MCF 10A (cell line): ENCODE results near the gene CD6. TPM values are rescaled to one million over a fixed set of nuclear protein-coding genes. Genes with fewer than 3 reads are reported as not detected.

Experiments
- Bru-seq: library from RNA; stranded (reverse); fragments of 400-500 nt; gene quantifications from one replicate; lab custom pipeline; 2021; lab: Mats Ljungman, UMichigan
- BruChase-seq, 2 experiments: library from RNA; stranded (reverse); fragments of 400-500 nt; gene quantifications; one replicate each; lab custom pipeline; 2021; lab: Mats Ljungman, UMichigan
- BruUV-seq: library from RNA; stranded (reverse); fragments of 400-500 nt; replicated peaks from 2 replicates; lab custom pipeline; 2021; lab: Mats Ljungman, UMichigan
- CTCF ChIA-PET: fragments of 300-600 bp; sonication (Branson Sonifier 250); formaldehyde crosslinking; extraction: SDS; loops from one replicate; lab custom pipeline; 2021; ENCODE audit warnings: antibody characterized with exemption, inconsistent platforms; lab: Yijun Ruan, JAX
- POLR2A ChIA-PET: fragments of 300-600, 350-650 bp; sonication (Branson Sonifier 250); formaldehyde crosslinking; extraction: SDS; loops from one replicate; lab custom pipeline; 2020; ENCODE audit warnings: antibody characterized with exemption, inconsistent platforms; lab: Yijun Ruan, JAX
- DNase-seq: peaks from one replicate; pipeline ENCODE4 v3.0.0-alpha.2; 2018; ENCODE audit not compliant: unreplicated experiment
- H3K27ac Mint-ChIP-seq: one replicate; pipeline ENCODE4 v1.8.0; 2022; ENCODE audit warnings: mild to moderate bottlenecking, low read depth, mixed read lengths; ENCODE audit not compliant: unreplicated experiment
- H3K27me3 Mint-ChIP-seq: one replicate; pipeline ENCODE4 v1.8.0; 2022; ENCODE audit warnings: mixed read lengths; ENCODE audit not compliant: insufficient read depth, unreplicated experiment
- H3K36me3 Mint-ChIP-seq: one replicate; pipeline ENCODE4 v1.8.0; 2022; ENCODE audit warnings: mild to moderate bottlenecking, moderate library complexity, mixed read lengths; ENCODE audit not compliant: insufficient read depth, unreplicated experiment
- H3K4me1 Mint-ChIP-seq: one replicate; pipeline ENCODE4 v1.8.0; 2022; ENCODE audit warnings: mixed read lengths; ENCODE audit not compliant: insufficient read depth, unreplicated experiment
- H3K4me3 Mint-ChIP-seq: one replicate; pipeline ENCODE4 v1.8.0; 2022; ENCODE audit warnings: mild to moderate bottlenecking, moderate library complexity, mixed read lengths; ENCODE audit not compliant: unreplicated experiment
- H3K9me3 Mint-ChIP-seq: one replicate; pipeline ENCODE4 v1.8.0; 2022; ENCODE audit warnings: mixed read lengths; ENCODE audit not compliant: unreplicated experiment
- CTCF ChIP-seq: fragments of 200-600 bp; IDR thresholded peaks from one replicate; pipeline ENCODE4 v1.8.0; 2022; ENCODE audit warnings: antibody characterized with exemption, mild to moderate bottlenecking; ENCODE audit not compliant: unreplicated experiment
- intact Hi-C: fragments of 100-400 bp; cut with micrococcal nuclease; formaldehyde crosslinking; loops from 2 replicates; pipeline ENCODE4 v1.14.1; 2022
- long read RNA-seq: library from polyadenylated mRNA; stranded (forward); transcript quantifications from one replicate; pipeline ENCODE4 v2.0.0, GENCODE V29; 2022
- total RNA-seq: library from RNA; stranded (reverse); gene quantifications from 2 replicates; pipeline ENCODE4 v1.2.3, GENCODE V29; 2022

CD6 gene
- not detected in 2 replicates for total RNA-seq
- percentile 2 among the genes with signal in this experiment for Bru-seq, nascent RNA
- BruChase-seq, experiment 1, labeled RNA remaining after a 6-hour chase: not detected
- not detected for BruChase-seq, experiment 2, labeled RNA remaining after a 2-hour chase
- long read RNA-seq, partial matches to known transcripts: 0 of 1 reads
- long read RNA-seq, other reads (novel, unspliced or antisense): 1 of 1 reads

GRCh38 chr11:60971520-60971919, at the start of gene CD6:
TSS of gene CD6 (plus strand) at chr11:60971680. CDS start at chr11:60971866, 186 bp downstream.
- no peak for TF ChIP-seq CTCF
- Mint-ChIP-seq H3K36me3 (no peaks in the 10 kb centered on the region), H3K9me3 (peaks cover 16% of the 10 kb centered on the region), H3K27ac (no peak within 1 kb of the TSS), H3K4me3 (no peak within 1 kb of the TSS), H3K4me1 (no peaks in the 10 kb centered on the region), H3K27me3 (no peaks in the 10 kb centered on the region)
- ChIA-PET CTCF (interaction anchor here (0.5 to 1.2 kb wide), 7 partner anchors 9 to 695 kb away, joined by 3 to 5 read pairs (median 4); no protein-coding TSS in a partner anchor), POLR2A (no interaction called here)
- DNase-seq: no peak
- no TSS peak for BruUV-seq
- intact Hi-C loops: no loop called here

GRCh38 chr11:60921777-60922335, 49.6 kb upstream of the CD6 start:
- ChIA-PET POLR2A (interaction anchor here (1.1 kb wide), 1 partner anchor 8 kb away, joined by 7 read pairs; no protein-coding TSS in a partner anchor), CTCF (no interaction called here)
- Mint-ChIP-seq H3K4me3 (no peak overlapping the region), H3K27ac (no peak overlapping the region), H3K36me3 (peaks cover 20% of the 10 kb centered on the region), H3K27me3 (no peaks in the 10 kb centered on the region), H3K4me1 (peaks cover 18% of the 10 kb centered on the region), H3K9me3 (no peaks in the 10 kb centered on the region)
- BruUV-seq: no TSS peak
- DNase-seq: no peak
- no peak for TF ChIP-seq CTCF
- intact Hi-C loops: no loop called here

- BruUV-seq: TSS peak; percentile 45
- Mint-ChIP-seq H3K27me3 (no peaks in the 10 kb centered on the region), H3K4me3 (no peak overlapping the region), H3K27ac (no peak overlapping the region), H3K36me3 (peaks cover 20% of the 10 kb centered on the region), H3K4me1 (peaks cover 13% of the 10 kb centered on the region), H3K9me3 (no peaks in the 10 kb centered on the region)
- no peak for DNase-seq
- CTCF ChIA-PET: interaction anchor here (0.6 to 1.0 kb wide), 4 partner anchors 9 to 189 kb away, joined by 3 read pairs; no protein-coding TSS in a partner anchor
- intact Hi-C loops: no loop called here
- no peak for TF ChIP-seq CTCF
- POLR2A ChIA-PET: interaction anchor here (1.1 to 1.6 kb wide), 2 partner anchors 7 to 9 kb away, joined by 7 to 10 read pairs; no protein-coding TSS in a partner anchor
Observed at GRCh38 chr11:60922906-60923305, 48.6 kb upstream of the CD6 start.

- H3K27ac Mint-ChIP-seq: no peak overlapping the region
- H3K27me3 Mint-ChIP-seq: no peaks in the 10 kb centered on the region
- no peaks in the 10 kb centered on the region for H3K9me3 Mint-ChIP-seq
- DNase-seq: no peak
- H3K4me3 Mint-ChIP-seq: no peak overlapping the region
- H3K4me1 Mint-ChIP-seq: peaks cover 13% of the 10 kb centered on the region
- TF ChIP-seq CTCF: no peak
- ChIA-PET POLR2A (interaction anchor here (1.2 to 1.6 kb wide), 3 partner anchors 8 to 217 kb away, joined by 3 to 10 read pairs (median 4); no protein-coding TSS in a partner anchor), CTCF (interaction anchor here (0.6 to 1.0 kb wide), 7 partner anchors 8 to 264 kb away, joined by 3 to 5 read pairs (median 3); no protein-coding TSS in a partner anchor)
- intact Hi-C loops: no loop called here
- BruUV-seq: no TSS peak
- peaks cover 20% of the 10 kb centered on the region for H3K36me3 Mint-ChIP-seq
Observed at GRCh38 chr11:60923326-60923725, 48.2 kb upstream of the CD6 start.
